Measurements from ENCODE around the gene ULK4.
"Not testable (repeated sequence)": the region's sequence is repeated elsewhere in the genome, so short reads cannot be mapped to it uniquely, and the experiment has no call there.

ULK4 gene

DNA sequence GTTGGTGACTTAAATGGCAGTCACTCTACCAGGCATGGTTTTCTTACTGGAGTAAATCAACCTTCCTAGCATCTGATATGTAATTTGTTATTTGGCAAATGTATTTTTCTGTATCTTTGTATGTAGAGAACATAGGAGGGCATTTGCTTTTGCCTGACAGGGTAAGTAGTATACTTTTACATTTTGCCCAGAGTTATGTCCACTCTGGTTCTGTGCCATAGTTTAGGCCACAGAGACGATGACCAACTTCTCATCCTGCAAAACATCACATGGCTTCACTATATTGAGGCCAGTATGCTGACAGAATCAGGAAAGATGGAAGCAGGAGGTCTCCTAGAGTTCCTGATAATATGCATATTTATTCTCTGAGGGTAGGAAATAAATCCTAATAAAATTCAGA lies 23.1 kb upstream of the ULK4 start:
- no peaks in the 10 kb centered on the region for H3K36me3 Mint-ChIP-seq (ENCODE audit: insufficient read depth)
- no peaks in the 10 kb centered on the region for H3K27me3 Mint-ChIP-seq

DNA sequence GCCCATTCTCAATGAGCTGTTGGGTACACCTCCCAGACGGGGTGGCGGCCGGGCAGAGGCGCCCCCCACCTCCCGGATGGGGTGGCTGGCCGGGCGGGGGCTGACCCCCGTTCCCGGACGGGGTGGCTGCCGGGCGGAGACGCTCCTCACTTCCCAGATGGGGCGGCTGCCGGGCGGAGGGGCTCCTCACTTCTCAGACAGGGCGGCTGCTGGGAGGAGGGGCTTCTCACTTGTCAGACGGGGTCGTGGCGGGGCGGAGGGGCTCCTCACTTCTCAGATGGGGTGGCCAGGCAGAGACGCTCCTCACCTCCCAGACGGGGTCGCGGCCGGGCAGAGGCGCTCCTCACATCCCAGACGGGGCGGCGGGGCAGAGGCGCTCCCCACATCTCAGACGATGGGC lies 21.2 kb upstream of the ULK4 start:
- DNase-seq, result not testable (repeated sequence)

More for the DNA sequence above, 23.1 kb upstream of the ULK4 start:
- DNase-seq (no peak), ATAC-seq (replicated peaks) (no peak)
- no peak overlapping the region for H3K27ac Mint-ChIP-seq
- H3K9me3 Mint-ChIP-seq, result no peaks in the 10 kb centered on the region
- no peaks in the 10 kb centered on the region for H3K4me1 Mint-ChIP-seq (ENCODE audit: low read depth in 2 of 2)
- H3K4me3 Mint-ChIP-seq, result no peak overlapping the region

DNA sequence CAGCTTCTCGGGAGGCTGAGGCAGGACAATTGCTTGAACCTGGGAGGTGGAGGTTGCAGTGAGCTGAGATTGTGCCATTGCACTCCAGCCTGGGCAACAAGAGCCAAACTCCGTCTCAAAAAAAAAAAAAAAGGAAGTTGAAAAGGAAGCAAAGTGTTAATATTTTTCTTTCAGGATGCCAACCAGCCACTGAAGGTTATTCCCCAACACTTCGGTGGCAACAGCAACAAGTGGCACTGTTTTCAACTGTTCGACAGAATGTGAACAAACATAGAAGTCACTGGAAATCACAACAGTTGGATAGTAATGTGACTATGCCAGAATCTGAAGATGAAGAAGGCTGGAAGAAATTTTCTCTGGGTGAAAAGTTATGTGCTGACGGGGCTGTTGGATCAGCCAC lies 15.5 kb upstream of the ULK4 start:
- H3K4me3 Mint-ChIP-seq; H3K4me1 Mint-ChIP-seq (ENCODE audit: low read depth in 2 of 2); DNase-seq; H3K27me3 Mint-ChIP-seq; ATAC-seq (replicated peaks); H3K9me3 Mint-ChIP-seq; H3K27ac Mint-ChIP-seq; H3K36me3 Mint-ChIP-seq (ENCODE audit: insufficient read depth): not testable (repeated sequence)

More for the DNA sequence above, 21.2 kb upstream of the ULK4 start:
- not testable (repeated sequence) for H3K36me3 Mint-ChIP-seq (ENCODE audit: insufficient read depth); H3K4me3 Mint-ChIP-seq; H3K4me1 Mint-ChIP-seq (ENCODE audit: low read depth in 2 of 2); H3K27ac Mint-ChIP-seq; ATAC-seq (replicated peaks); H3K9me3 Mint-ChIP-seq; H3K27me3 Mint-ChIP-seq

DNA sequence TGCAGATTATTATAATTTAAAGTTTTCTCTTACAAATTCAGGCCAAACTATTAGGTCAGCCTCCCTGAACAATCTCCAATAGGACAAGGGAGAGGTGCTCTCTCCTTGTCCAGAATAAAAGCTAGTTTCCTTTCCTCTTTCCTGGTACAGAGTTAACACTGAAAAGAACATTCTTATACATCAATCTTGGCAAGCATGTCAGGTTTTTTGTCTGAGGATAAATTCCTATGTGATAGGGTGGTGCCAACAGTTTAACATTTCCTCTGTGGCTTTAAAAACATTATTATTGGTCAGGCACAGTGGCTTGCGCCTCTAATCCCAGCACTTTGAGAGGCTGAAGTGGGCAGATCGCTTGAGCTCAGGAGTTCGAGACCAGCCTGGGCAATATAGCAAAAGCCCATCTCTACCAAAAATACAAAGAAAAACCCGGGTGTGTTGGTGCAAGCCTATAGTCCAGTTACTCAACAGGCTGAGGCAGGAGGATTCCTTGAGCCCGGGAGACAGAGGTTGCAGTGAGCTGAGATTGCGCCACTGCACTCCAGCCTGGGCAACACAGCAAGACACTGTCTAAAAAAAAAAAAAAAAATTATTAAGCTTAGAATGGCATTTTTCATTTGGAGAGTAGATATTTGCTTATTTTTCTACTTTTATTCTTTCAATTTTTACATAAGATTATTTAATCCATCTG lies 13.7 kb upstream of the ULK4 start:
- DNase-seq (no peak), ATAC-seq (replicated peaks) (no peak)
- Mint-ChIP-seq H3K27ac (no peak overlapping the region), H3K27me3 (no peaks in the 10 kb centered on the region), H3K36me3 (ENCODE audit: insufficient read depth) (peaks cover 4% of the 10 kb centered on the region), H3K4me3 (no peak overlapping the region), H3K4me1 (ENCODE audit: low read depth in 2 of 2) (no peaks in the 10 kb centered on the region), H3K9me3 (no peaks in the 10 kb centered on the region)

DNA sequence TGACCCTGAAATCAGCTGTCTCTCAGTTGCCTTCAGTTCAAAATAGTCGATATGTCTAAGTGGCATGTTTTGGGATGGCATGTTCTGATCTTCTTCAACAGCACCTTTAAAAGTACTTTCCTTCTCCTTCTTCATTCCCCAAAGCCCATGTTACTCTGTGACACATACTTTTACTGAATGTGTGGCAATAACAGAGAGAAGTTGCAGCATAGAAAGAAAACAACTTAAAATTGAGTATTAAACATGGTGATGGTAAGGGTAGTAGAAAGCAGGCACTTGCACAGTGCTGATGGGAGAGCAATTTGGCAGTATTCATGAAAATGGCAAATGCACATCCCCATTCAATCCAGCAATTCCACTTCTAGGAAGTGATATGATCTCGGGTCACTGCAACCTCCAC lies 12.3 kb upstream of the ULK4 start:
- peaks cover 4% of the 10 kb centered on the region for H3K36me3 Mint-ChIP-seq (ENCODE audit: insufficient read depth)
- no peak overlapping the region for H3K27ac Mint-ChIP-seq
- no peak overlapping the region for H3K4me3 Mint-ChIP-seq
- ATAC-seq (replicated peaks) (no peak), DNase-seq (no peak)
- H3K27me3 Mint-ChIP-seq, result no peaks in the 10 kb centered on the region
- H3K4me1 Mint-ChIP-seq (ENCODE audit: low read depth in 2 of 2), result no peaks in the 10 kb centered on the region
- H3K9me3 Mint-ChIP-seq, result no peaks in the 10 kb centered on the region

DNA sequence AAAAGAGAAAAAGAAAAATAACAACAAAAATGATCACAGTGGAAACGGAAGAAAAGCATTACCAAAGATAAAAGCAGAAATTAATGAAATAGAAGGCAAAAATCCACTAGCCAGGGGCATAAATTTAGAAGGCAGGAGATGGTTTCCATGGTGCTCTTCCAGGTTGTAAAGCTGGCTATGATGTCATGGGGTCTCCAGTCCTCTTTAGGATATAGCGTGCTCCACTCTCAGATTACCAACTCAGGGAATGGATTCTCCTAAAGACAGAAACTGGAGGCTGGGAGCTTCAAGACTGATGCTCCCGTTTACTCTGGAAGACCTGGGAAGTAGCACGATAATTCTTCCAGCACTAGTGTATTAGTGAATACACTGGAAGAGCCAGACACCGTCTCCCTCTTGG lies 10.9 kb upstream of the ULK4 start:
- Mint-ChIP-seq H3K27ac (no peak overlapping the region), H3K27me3 (no peaks in the 10 kb centered on the region), H3K4me1 (ENCODE audit: low read depth in 2 of 2) (no peaks in the 10 kb centered on the region), H3K4me3 (no peak overlapping the region), H3K36me3 (ENCODE audit: insufficient read depth) (peaks cover 4% of the 10 kb centered on the region), H3K9me3 (no peaks in the 10 kb centered on the region)
- DNase-seq (no peak), ATAC-seq (replicated peaks) (no peak)

DNA sequence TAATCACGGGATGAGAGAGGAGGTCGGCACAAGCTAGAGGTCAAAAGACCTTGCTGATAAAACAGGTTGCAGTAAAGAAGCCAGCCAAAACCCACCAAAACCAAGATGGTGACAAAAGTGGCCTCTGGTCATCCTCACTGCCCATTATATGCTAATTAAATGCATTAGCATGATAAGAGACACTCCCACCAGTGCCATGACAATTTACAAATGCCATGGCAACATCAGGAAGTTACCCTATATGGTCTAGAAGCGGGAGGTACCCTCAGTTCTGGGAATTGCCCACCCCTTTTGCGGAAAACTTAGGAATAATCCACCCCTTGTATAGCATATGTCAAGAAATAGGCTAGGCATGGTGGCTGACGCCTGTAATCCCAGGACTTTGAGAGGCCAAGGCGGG lies 4.3 kb upstream of the ULK4 start:
- DNase-seq (no peak), ATAC-seq (replicated peaks) (no peak)
- Mint-ChIP-seq H3K27ac (no peak overlapping the region), H3K4me3 (no peak overlapping the region), H3K9me3 (no peaks in the 10 kb centered on the region), H3K4me1 (ENCODE audit: low read depth in 2 of 2) (peaks cover 12 to 14% of the 10 kb centered on the region in 2 donors), H3K36me3 (ENCODE audit: insufficient read depth) (peaks cover 17% of the 10 kb centered on the region), H3K27me3 (no peaks in the 10 kb centered on the region)

DNA sequence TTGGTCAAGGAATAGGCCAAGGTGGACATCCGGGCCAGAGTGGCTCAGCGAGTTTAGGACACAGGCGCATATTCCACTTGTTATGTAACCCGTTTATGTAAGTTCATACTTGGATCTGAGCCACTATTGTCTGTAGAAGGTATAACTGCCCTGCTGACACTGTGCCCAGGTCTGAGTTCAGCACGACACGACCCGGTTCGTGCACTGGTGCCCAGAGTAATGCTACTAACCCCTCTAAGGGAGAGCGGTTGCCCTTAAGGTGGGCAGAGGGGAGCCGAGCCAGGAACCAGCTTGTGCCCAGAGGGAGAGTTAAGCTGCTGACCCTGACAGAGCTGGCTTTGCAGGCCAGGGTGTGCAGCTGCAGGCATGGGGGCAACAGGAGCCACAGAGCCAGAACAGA lies 1.9 kb upstream of the ULK4 start:
- Mint-ChIP-seq H3K27ac (no peak overlapping the region), H3K4me1 (ENCODE audit: low read depth in 2 of 2) (peaks cover 20% of the 10 kb centered on the region in 2 donors), H3K27me3 (no peaks in the 10 kb centered on the region), H3K4me3 (no peak overlapping the region), H3K9me3 (no peaks in the 10 kb centered on the region), H3K36me3 (ENCODE audit: insufficient read depth) (peaks cover 24% of the 10 kb centered on the region)
- no peak for ATAC-seq (replicated peaks)
- no peak for DNase-seq

DNA sequence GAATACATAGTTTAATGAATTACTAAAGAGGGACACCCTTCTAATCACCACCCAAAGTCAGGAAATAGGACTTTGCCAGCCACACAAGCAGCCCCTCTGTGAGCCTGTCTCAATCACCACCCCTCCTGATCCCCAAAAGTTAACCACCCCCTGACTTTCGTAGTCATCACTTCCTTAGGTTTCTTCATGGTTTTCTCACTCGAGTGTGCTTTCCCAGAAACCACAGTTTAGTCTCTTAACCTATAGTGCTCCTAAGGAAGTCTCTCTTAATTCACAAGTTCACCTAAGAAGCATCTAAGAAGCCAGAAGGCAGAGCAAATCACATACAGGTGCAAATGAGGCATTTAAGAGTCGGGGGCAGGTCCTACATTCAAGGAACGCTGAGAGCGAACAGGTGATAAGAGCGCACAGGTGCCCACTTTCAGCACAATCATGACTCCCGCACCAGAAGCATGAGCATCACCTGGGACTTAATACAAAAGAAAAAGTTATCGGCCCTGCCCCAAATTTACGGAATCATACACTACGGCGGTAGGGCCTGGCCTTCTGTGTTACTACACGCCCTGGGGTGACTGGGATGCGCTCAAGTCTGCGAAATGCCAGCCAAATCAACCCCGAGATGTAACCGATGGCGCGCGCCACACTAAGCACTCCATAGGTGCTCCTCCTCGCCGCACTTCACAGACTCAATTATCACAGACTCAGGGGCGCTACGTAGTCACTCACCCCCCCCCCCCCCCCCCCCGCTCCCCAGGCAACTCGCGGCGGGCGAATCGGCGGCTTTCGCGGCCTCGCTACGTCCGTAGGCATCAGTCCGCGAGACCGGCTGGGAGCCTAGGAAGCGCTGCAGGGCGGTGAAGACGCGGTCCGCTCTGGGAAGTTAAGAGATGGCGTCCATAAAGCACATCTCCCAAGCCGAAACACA lies 815 bp downstream of the ULK4 start:
- H3K4me1 Mint-ChIP-seq (ENCODE audit: low read depth in 2 of 2), result peaks cover 20% of the 10 kb centered on the region in 2 donors
- peak; percentile 45 for ATAC-seq (replicated peaks)
- H3K9me3 Mint-ChIP-seq, result no peaks in the 10 kb centered on the region
- DNase-seq, result peak; percentile 56 to 57 (median 57)
- peaks cover 30% of the 10 kb centered on the region for H3K36me3 Mint-ChIP-seq (ENCODE audit: insufficient read depth)
- H3K27ac Mint-ChIP-seq, result peak overlapping the region; percentile 97 to 98
- H3K27me3 Mint-ChIP-seq, result no peaks in the 10 kb centered on the region
- peak overlapping the region; percentile 97 to 98 for H3K4me3 Mint-ChIP-seq

DNA sequence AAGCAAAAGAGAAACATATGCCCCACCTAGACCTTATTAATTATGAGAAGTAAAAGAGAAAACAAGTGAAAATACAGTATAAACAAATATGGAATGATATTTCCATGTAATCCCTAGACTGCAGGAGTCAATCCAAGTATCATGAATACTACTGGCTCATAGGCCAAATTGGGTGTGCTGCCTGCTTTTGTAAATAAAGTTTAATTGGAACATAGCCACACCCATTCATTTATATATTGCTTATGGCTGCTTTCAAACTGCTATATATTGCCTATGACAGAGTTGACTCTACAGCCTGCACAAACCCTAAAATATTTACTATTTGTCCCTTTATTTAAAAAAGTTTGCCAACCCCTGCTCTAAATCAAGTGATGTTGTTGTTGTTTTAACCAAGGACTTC lies 5.3 kb downstream of the ULK4 start:
- Mint-ChIP-seq H3K36me3 (ENCODE audit: insufficient read depth) (peaks cover 23% of the 10 kb centered on the region), H3K27ac (peak overlapping the region in 1 of 2 donors; percentile 25), H3K9me3 (no peaks in the 10 kb centered on the region), H3K4me3 (no peak overlapping the region), H3K27me3 (no peaks in the 10 kb centered on the region), H3K4me1 (ENCODE audit: low read depth in 2 of 2) (peaks cover 13 to 20% of the 10 kb centered on the region in 2 donors)
- DNase-seq (no peak), ATAC-seq (replicated peaks) (no peak)

DNA sequence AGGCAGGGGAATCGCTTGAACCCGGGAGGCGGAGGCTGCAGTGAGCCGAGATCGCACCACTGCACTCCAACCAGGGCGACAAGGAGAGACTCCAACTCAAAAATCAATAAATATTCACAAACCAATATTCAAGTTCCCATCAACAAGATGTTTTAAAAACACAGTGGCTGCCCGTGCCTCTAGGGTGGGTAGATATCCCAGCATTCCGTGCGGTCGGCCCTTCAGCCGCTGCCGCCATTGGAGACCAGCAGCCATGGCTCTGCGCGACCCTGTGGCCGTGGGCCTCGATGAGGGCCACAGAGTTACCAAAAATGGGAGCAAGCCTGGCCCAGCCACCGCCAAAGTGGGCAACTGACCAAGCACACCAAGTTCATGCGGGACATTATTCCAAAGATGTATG lies 6.7 kb downstream of the ULK4 start:
- H3K27me3 Mint-ChIP-seq, result no peaks in the 10 kb centered on the region
- no peak for DNase-seq
- no peak overlapping the region for H3K4me3 Mint-ChIP-seq
- H3K27ac Mint-ChIP-seq, result no peak overlapping the region
- no peaks in the 10 kb centered on the region for H3K9me3 Mint-ChIP-seq
- peaks cover 20% of the 10 kb centered on the region for H3K36me3 Mint-ChIP-seq (ENCODE audit: insufficient read depth)
- peaks cover 4 to 10% of the 10 kb centered on the region in 2 donors for H3K4me1 Mint-ChIP-seq (ENCODE audit: low read depth in 2 of 2)
- no peak for ATAC-seq (replicated peaks)

DNA sequence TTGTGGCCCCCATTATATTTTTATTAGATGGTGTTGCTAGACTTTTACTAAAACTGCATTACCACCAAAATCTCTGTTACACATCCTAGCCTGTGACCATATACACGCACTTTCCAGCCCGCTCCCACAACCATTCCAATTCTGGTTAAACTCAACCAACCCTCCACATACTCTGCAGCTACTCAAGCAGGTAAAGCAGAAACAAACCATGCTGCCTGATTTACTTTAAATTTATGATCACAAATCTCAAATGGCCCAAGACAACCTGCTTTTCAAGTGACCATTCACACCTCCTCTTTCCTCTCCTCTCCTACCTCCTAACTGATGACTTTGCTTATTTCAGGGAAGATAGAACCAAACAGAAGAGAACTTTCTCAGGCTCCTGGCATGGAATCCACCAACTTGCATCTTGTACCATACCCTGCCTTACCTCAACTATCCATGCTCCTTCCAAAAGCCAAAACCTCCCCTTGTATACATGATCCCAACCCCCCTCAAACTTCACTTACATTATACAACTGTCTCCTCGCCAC lies 18.5 kb downstream of the ULK4 start:
- Mint-ChIP-seq H3K27ac (no peak overlapping the region), H3K4me1 (ENCODE audit: low read depth in 2 of 2) (peaks cover 0 to 8% of the 10 kb centered on the region in 2 donors), H3K27me3 (no peaks in the 10 kb centered on the region), H3K4me3 (no peak overlapping the region), H3K36me3 (ENCODE audit: insufficient read depth) (peaks cover 4% of the 10 kb centered on the region), H3K9me3 (no peaks in the 10 kb centered on the region)
- DNase-seq (no peak), ATAC-seq (replicated peaks) (no peak)

DNA sequence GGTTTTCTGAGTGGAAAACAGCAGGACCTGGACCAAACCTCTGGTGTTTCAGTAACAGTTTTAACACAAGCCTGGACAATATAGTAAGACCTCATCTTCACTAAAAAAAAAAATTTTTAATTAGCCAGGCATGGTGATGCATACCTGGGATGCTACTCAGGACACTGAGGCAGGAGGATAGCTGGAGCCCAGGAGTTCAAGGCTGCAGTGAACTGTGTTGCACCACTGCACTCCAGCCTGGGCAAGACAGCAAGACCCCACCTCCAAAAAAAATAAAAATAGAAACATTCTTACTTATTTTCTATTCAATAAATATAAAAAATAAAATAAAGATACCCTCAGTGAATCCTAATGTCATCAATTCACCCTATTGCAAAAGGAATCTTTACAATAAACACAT lies 21.5 kb downstream of the ULK4 start:
- Mint-ChIP-seq H3K9me3 (no peaks in the 10 kb centered on the region), H3K27ac (no peak overlapping the region), H3K4me3 (no peak overlapping the region), H3K27me3 (no peaks in the 10 kb centered on the region), H3K36me3 (ENCODE audit: insufficient read depth) (no peaks in the 10 kb centered on the region), H3K4me1 (ENCODE audit: low read depth in 2 of 2) (peaks cover 0 to 8% of the 10 kb centered on the region in 2 donors)
- no peak for DNase-seq
- ATAC-seq (replicated peaks), result no peak

DNA sequence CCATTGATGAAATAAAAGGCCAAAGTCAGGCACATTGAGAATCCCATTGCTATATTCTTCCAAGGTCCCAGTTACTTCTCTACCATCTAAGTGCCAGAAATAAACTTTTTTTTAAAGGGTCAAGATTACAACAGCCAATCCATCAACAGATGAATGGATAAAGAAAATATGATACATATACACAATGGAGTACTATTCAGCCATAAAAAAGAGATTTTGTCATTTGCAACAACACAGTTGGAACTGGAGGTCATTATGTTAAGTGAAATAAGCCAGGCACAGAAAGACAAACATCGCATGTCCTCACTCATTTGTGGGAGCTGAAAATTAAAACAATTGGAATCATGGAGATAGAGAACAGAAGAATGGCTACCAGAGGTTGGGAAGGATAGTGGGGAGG lies 25.5 kb downstream of the ULK4 start:
- DNase-seq (no peak), ATAC-seq (replicated peaks) (no peak)
- Mint-ChIP-seq H3K9me3 (no peaks in the 10 kb centered on the region), H3K4me3 (no peak overlapping the region), H3K27ac (no peak overlapping the region), H3K4me1 (ENCODE audit: low read depth in 2 of 2) (no peaks in the 10 kb centered on the region), H3K36me3 (ENCODE audit: insufficient read depth) (peaks cover 7% of the 10 kb centered on the region), H3K27me3 (no peaks in the 10 kb centered on the region)
